Measurements from ENCODE around the gene SMNDC1.

SMNDC1 gene

GRCh38 chr10:110278562-110279406 is 25.9 kb downstream of the SMNDC1 start:
- Histone ChIP-seq H3K27me3 (ENCODE audit: insufficient read depth, poor library complexity, severe bottlenecking) (no peaks in the 10 kb centered on the region), H3K4me3 (replicated peaks; ENCODE audit: insufficient read depth, low read length) (no peak overlapping the region), H3K27ac (replicated peaks) (no peak overlapping the region; the same call in none of the 2 replicates)
- no peak for DNase-seq (ENCODE audit: low read depth in 1 of 2, low spot score in 1 of 2)
- TF ChIP-seq, protein P1, sequence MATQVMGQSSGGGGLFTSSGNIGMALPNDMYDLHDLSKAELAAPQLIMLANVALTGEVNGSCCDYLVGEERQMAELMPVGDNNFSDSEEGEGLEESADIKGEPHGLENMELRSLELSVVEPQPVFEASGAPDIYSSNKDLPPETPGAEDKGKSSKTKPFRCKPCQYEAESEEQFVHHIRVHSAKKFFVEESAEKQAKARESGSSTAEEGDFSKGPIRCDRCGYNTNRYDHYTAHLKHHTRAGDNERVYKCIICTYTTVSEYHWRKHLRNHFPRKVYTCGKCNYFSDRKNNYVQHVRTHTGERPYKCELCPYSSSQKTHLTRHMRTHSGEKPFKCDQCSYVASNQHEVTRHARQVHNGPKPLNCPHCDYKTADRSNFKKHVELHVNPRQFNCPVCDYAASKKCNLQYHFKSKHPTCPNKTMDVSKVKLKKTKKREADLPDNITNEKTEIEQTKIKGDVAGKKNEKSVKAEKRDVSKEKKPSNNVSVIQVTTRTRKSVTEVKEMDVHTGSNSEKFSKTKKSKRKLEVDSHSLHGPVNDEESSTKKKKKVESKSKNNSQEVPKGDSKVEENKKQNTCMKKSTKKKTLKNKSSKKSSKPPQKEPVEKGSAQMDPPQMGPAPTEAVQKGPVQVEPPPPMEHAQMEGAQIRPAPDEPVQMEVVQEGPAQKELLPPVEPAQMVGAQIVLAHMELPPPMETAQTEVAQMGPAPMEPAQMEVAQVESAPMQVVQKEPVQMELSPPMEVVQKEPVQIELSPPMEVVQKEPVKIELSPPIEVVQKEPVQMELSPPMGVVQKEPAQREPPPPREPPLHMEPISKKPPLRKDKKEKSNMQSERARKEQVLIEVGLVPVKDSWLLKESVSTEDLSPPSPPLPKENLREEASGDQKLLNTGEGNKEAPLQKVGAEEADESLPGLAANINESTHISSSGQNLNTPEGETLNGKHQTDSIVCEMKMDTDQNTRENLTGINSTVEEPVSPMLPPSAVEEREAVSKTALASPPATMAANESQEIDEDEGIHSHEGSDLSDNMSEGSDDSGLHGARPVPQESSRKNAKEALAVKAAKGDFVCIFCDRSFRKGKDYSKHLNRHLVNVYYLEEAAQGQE (IDR thresholded peaks at IDR 0.05; ENCODE audit: insufficient replicate concordance, low read depth): no peak
- TF ChIP-seq POLR2AphosphoS5 (IDR thresholded peaks at IDR 0.05; ENCODE audit: low read depth) (no peak), SPI1 (IDR thresholded peaks at IDR 0.05; ENCODE audit: borderline replicate concordance, low read depth) (no peak), GABPA (IDR thresholded peaks at IDR 0.05; ENCODE audit: low read depth) (no peak), CTCF (IDR thresholded peaks at IDR 0.05; ENCODE audit: insufficient read depth, low read length) (no peak)

- Histone ChIP-seq H3K27me3 (ENCODE audit: insufficient read depth, poor library complexity, severe bottlenecking) (no peaks in the 10 kb centered on the region), H3K4me3 (replicated peaks; ENCODE audit: insufficient read depth, low read length) (no peak overlapping the region), H3K27ac (replicated peaks) (no peak overlapping the region)
- no peak for DNase-seq (ENCODE audit: low read depth in 1 of 2, low spot score in 1 of 2)
- TF ChIP-seq GABPA (IDR thresholded peaks at IDR 0.05; ENCODE audit: low read depth) (no peak), SPI1 (IDR thresholded peaks at IDR 0.05; ENCODE audit: borderline replicate concordance, low read depth) (no peak), POLR2AphosphoS5 (IDR thresholded peaks at IDR 0.05; ENCODE audit: low read depth) (no peak)
- TF ChIP-seq, protein P1 (IDR thresholded peaks at IDR 0.05; ENCODE audit: insufficient replicate concordance, low read depth): no peak
Observed at GRCh38 chr10:110277591-110277990, 27.1 kb downstream of the SMNDC1 start.

DNA sequence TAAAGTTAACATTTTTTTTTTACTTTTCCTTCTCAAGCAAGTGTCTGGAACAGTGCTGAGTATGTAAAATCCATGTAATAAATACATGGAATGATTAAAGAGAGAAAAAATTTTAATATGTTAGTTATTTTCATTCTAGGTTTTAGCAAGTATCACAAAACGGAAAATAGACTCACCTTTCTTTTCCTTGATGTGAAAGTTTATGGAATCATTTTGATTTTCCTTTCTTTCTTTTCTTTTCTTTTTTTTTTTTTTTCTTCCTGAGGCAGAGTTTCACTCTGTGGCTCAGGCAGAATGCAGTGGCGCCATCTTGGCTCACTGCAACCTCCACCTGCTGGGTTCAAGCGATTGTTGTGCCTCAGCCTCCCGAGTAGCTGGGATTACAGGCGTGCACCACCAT is 28.1 kb downstream of the SMNDC1 start:
- Histone ChIP-seq H3K4me3 (replicated peaks; ENCODE audit: insufficient read depth, low read length) (no peak overlapping the region), H3K27me3 (ENCODE audit: insufficient read depth, poor library complexity, severe bottlenecking) (no peaks in the 10 kb centered on the region), H3K27ac (replicated peaks) (no peak overlapping the region)
- no peak for DNase-seq (ENCODE audit: low read depth in 1 of 2, low spot score in 1 of 2)
- TF ChIP-seq, protein P1 (IDR thresholded peaks at IDR 0.05; ENCODE audit: insufficient replicate concordance, low read depth): no peak
- TF ChIP-seq SPI1 (IDR thresholded peaks at IDR 0.05; ENCODE audit: borderline replicate concordance, low read depth): no peak
- TF ChIP-seq GABPA (IDR thresholded peaks at IDR 0.05; ENCODE audit: low read depth): no peak
- no peak for TF ChIP-seq CTCF (IDR thresholded peaks at IDR 0.05; ENCODE audit: insufficient read depth, low read length)
- TF ChIP-seq POLR2AphosphoS5 (IDR thresholded peaks at IDR 0.05; ENCODE audit: low read depth): no peak
